ENCODE data around the gene WDR6.

The WDR6 gene

DNA sequence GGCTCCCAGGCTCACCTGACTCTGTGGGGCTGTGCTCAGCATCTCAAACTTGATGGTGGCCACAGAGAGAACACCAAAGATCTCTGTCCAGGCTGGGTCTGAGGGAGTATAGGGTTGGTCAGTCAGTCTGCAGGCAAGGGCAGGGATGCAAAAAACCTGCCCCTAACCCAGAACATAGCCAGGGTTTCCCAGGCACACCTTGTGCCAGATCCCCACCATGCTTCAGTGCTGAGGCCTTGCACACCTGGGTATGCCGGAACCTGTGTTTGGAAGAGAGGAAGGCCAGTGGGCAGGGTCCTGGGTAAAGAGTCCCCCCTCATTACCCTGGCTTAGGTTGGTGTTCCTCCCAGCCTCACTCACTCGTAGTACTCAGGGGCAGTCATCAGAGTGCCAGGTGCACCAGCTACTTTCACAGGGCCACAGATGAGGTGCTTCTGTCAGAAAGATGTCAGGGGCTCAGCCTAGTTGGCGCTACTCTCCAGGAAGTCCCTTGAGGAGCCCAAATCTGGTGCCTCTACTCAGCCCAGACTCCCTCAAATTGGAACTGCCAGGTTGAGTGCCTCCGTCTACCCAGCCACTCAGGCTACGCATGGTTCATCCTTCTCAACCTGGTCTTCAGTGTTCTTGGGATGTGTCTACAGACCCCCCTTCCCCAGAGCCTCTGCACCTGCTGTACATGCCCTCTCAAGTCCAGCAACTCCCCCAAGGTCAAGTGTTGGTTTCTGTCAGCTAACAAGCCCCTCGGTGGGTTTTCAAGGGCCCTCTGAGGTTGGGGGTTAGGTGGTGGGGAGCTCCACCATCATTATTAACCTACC, 9.4 kb downstream of the WDR6 start:
- DNase-seq = no peak

DNA sequence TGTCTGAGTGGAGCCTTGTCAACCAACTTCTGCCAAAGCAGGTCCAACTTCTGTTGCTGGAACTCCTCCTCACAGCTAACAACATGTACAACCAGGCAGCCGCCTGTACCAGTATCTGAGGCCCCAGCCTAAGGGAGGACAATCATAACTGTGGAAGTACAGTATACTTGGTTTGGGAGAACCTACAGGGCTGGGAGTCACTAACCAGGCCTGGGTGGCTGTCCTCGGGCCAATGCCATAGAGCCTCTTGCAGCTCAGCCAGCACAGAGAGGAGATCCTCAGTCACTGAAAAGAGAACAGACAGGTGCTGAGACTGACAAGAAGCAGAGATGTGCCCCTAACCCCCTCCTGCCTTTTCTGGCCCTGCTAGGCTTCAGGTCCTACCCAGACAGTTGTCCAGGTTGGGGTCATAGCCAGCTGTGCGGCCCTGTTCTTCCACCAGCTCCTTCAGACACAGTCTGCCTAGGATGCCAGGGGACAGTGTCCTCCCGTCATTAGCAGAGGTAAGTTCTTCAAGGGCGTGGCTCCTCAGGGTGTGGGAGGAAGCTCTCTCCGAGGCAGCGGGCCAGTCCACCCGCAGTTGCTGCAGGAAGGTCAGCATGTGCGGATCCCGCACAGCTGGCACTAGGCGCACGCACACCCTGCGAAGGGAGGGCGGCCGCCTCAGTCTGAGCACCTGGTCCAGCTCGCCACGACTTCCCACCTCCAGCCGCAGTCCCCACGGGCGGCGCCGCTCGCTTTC, 10.2 kb downstream of the WDR6 start:
- DNase-seq = no peak

DNA sequence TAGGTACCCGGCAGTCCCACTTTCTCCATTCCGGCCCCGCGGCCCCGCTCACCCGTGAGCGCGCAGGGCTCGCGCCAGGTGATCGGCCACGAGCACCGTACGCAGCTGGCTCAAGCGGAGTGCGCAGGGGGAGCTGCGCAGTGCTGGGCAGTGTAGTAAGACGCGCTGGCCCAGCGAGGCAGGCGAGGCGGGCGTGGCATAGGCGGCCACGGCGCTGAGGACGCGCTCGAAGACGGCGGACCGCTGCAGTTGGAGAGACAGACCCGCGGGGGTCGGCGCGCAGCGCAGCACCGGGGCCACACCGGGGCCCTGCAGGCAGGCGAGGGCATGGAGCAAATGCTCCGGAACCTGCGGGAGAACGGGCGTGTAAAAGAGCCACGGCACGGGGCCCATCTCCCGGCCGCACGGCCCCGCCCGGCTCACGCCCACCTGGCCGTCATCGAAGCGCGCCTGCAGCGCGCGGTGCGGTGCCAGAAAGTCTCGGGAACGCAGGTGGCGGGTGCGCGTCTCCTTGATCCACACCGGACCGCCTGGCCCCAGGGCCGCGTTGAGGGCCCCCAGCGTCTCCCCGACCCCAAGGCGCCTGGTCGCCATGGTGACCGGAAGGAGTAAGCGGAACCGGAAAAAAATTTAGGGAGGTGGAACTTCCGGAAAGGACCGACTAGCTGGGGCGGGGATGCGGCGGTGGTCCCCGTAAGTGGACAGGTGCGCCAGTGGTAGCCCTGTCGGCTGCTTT, 10.9 kb downstream of the WDR6 start, which contains the start of gene DALRD3:
DALRD3 (minus strand) TSS at position 610 of the 736 bp plus-strand sequence; CDS start at position 594, 16 bp downstream.
- no peak for DNase-seq

DNA sequence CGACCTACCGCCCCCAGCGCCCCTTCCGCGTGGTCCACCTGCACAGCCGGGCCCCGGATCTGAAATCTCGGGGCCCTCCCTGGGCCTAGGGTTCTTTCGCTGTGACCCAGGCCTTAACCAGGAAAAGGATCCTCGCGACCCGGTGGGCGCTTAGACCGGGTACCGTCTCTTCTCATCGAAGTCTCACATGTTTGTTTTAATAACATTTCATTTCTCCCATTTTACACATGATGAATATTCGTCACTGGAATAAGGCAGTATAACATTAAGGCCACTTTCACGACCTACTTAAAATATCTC, 11.5 kb downstream of the WDR6 start:
- no peak for DNase-seq

DNA sequence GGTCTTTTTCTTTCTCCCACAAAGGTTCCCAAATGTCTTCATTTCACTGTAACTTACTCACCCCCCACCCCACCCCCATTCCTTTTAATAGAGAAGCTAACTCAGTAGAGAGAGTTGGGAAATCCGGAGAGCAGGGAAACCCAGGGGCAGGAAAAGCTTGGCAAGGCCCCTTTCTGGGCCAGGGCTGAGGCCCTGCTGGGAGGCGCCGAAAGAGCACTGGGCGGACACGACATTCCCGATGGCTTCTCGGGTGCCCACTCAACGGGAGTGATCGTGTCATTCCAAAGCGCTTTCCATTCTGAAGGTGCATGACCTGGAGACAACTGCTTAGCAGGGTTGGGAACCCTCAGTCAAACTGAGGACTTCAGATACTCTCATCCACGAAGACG, 12.7 kb downstream of the WDR6 start:
- DNase-seq = no peak

DNA sequence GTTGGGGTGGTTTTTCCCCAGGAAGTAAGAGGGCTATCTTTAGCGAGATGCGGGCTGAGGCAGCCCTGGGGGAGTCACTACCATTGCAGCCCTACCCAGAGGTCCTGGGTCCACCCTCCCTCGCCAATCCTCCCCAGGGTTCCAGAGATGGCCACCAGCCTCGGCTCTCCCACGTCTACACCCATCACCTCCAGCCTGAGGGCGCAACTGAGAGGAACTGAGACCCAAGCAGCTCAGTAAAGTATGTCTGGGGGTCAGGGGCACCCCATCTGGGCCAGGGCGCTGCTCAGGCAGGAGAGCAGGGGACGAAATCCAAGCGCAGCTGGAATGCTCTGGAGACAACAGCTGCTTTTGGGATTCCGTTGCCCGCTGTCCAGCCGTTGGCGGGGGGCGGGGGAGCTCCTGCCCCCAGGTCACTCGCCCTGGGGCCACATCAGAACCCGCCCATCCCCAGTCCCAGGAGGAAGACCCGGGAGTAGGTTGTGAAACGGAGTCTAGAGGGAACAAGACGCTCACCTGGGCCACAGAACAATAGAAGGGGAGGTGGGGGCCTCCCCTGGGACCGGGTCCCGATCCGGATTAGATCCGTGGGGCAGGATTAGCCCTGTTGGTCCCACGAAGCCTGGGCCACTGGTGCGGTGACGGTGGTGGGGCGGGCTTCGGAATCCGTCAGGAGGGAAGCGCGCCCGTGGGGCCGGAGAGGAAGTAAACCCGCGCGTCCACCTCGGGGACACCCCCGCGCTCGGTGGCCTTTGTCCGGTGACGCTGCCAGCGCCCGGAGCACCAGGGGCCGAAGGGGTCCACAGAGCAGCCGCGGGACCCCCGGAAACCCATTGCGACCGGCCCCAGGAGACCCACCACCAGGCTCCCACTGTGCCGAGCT, 13.4 kb downstream of the WDR6 start:
- DNase-seq = no peak

DNA sequence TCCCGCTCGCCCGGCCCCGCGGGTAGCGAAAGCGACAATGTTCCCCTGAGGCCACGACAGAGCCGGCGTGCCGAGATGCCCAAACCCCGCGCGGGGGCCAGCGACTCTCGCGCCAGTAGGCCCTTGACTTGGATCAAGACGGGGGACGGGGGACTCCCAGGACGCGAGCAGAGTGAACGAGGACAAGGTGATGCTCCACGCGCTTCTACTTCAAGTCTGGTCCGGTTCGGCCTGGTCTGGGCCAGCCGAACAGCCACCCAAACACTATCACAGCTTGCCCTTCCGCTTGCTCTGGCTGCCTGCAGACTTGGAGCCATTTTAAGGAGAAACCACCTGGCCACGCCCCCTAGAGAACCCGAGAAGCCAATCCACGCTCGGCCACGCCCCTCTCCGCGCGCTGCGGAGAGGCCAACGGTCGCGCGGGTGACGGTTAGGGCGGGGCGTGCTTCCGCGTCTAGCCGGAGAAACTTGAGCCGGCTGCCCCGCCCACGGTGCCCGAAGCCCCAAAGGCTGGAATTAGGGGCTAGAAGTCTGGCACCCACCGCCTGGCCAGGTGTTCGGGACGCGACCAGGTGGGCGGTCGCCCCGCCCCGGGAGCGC, 14.1 kb downstream of the WDR6 start:
- peak; percentile 70 for DNase-seq

DNA sequence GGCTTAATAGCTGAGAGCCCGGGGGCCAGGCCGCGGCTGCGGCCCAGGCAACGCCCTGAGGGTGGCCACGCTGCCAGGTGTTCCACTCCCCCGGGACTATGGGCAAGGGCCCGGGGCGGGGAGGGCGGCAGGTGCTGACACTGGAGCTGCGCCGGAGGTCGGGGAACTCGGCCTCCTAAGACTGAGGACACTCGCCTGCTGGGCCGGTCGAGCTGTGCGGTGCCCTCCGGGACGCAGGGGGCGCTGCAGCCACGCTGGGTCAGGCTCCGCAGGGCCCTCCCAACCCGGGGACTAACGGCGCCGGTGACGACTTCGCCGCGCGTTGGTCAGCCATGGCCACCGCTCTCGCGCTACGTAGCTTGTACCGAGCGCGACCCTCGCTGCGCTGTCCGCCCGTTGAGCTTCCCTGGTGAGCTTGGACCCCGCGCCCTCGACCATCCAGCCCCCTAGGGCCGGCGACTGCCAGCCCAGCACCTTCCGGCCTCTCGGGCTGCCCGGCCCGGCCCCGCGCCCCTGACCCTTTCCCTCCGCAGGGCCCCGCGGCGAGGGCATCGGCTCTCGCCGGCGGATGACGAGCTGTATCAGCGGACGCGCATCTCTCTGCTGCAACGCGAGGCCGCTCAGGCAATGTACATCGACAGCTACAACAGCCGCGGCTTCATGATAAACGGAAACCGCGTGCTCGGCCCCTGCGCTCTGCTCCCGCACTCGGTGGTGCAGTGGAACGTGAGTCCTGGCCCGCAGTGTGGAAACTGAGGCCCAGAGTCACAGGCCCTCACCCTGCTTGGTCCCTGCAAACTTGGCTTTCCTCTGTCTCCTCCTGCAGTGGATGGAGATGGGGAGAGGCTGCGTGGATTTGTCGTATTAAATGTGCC, 14.9 kb downstream of the WDR6 start, which contains the start of gene NDUFAF3:
NDUFAF3 (plus strand) TSS at position 309 of the 875 bp plus-strand sequence; CDS start at position 333, 24 bp downstream.
- DNase-seq = no peak

DNA sequence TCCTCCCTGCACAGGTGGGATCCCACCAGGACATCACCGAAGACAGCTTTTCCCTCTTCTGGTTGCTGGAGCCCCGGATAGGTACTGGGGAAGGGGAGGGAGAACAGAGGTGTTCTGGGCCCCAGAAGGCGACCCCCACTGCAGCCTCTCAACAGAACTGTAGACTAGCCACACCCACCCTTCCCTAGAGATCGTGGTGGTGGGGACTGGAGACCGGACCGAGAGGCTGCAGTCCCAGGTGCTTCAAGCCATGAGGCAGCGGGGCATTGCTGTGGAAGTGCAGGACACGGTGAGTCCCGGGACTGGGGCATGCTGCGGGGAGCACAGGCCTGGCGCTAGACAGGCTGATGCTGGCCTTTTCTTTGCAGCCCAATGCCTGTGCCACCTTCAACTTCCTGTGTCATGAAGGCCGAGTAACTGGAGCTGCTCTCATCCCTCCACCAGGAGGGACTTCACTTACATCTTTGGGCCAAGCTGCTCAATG, 15.5 kb downstream of the WDR6 start:
- DNase-seq = no peak

DNA sequence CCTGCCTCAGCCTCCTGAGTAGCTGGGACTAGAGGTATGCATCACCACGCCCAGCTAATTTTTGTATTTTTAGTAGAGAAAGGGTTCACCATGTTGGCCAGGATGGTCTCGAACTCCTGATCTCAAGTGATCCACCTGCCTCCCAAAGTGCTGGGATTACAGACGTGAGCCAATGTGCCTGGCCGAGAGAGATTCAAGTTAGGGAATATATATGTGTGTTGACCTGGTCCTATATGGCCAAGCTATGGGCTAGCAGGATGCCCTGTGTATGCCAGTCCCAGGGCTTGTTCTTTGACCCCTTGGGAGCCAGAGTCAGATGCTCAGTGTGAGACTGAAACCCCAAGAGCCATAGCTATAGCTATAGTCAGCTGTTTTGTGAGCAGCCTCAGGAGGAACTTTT, 16.6 kb downstream of the WDR6 start:
- no peak for DNase-seq

DNA sequence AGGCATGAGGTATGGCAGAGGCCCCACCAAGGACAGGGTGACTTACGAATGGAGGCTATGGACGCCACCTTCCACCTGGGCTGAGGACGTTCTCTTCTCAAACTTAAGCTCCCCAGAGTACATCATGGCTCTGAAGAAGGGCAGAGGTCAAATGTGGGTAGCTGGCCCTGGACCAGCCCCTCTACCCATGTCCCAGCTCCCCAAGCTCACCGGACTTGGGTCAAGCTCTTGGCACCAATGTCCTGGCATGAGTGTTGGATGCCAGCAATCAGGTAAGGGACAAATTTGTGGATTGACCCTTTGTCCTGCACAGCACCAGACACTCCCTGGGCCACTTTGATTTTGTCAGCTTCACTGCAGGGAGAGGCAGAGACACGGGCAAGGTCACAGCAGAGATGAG, 17.3 kb downstream of the WDR6 start:
- no peak for DNase-seq

DNA sequence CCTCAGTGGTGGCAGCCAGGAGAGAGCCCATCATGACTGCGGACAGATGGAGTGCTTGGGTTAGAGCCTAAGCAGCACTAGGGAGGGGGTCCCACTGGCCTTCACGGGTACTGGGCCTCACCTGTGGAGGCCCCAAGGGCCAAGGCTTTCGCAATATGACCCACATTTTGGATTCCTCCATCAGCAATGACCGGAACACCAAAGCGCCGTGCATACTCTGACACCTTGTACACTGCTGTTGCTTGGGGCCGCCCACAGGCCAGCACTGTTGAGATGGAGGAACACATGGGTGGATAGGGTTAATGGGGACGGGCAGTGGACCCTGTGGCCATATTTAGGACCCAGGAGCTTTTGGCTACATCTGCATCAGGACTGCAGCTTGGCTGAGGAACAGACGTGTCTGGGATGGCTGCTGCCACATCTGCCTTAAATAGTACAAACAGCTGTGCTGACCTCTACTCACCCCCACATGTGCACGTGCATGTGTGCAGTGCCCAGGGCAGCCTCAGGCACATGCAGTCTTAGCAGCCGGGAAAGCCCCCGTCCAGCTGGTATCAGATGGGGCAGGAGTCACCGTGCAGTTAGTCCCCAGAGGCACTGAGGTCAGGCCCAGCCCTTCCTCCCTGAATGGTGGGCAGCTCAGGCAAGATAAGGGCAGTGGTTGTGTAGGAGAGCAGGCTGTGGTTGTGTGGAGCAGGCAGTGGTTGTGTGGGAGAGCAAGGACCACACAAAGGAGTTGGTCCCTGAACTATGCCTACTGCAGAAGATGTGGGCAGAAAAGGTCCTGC, 18.0 kb downstream of the WDR6 start:
- DNase-seq = no peak

DNA sequence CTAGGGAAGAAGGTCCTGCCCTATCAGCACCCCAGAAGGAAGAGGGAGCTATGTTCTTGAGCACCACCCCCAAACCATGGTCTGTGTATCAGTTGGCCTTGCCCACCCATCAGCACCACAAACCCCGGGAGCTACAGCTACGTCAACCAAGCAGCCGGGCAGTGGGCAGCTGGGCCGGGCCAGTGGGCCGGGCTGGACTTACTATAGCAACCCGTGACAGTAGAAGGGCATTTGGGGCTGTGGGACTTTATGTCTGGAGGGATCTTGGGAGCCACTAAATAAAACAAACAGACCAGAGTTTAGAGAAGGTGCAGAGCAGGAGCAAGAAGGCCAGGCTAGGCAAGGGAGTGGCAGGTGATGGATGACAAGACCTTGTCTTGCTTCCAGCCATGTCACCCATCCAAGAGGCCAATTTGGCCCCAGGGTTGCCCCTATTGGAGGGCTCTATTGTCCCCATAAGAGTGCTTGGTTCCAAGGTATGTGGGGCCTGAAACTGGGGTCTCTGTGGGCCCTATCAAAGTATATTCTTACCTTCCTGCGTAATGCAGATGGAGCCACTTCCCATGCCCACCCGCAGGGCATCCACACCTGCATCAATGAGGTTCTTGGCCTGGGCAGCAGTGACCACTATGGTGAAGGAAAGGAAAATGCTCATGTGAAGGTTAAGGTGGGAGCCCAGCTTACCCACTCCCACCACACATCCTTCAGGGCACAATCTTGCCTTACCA, 18.8 kb downstream of the WDR6 start:
- no peak for DNase-seq

DNA sequence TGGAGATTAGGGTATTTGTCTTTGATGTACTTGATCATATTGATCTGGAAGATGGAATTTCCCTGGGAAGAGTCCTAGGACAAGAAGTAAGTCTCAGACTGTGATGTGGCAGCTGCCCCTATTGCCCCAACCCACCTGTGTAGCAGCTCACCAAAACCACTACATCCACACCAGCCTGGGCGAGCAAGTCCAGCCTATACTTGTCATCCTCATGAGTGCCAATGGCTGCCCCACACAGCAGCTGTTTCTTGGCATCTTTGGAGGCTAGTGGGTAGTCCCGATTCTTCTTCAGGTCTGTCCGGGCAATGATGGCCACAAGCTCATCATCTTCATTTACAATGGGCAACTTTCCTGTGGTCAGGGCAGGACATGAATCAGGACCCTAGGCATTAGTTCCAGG, 19.3 kb downstream of the WDR6 start:
- no peak for DNase-seq

DNA sequence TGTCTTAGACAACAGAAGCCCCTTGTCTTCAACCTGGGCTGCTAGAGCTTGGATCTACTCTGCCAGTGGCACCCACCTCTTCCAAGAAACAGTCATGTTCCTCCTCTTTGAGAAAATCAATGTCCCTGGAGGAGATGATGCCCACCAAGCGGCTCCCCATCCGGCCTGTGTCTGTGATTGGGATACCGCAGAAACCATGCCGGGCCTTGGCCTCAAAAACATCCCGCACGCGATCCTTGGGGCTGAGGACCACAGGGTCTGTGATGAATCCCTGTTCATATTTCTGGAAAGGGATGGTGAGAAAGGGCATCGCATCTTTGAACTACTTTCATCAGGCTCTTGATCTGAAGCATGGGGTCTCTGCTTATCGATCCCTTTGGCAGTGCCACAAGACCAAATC, 20.4 kb downstream of the WDR6 start:
- no peak for DNase-seq

DNA sequence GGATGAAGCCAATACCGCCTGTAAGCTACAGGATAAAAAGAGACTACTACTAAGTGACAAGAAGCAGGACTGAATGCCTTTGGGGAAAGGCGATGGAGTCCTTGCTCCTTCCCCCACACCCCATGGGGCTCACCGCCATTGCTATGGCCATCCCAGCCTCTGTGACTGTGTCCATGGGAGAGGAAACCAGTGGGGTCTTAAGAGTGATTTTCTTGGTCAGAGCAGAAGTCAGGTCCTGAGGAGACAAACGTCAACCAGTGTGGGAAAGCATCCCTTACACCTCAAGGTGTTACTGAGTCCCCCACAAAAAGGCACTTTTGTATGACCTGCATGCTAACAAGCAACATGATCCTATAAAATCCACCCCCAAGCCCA, 21.1 kb downstream of the WDR6 start:
- DNase-seq = no peak

DNA sequence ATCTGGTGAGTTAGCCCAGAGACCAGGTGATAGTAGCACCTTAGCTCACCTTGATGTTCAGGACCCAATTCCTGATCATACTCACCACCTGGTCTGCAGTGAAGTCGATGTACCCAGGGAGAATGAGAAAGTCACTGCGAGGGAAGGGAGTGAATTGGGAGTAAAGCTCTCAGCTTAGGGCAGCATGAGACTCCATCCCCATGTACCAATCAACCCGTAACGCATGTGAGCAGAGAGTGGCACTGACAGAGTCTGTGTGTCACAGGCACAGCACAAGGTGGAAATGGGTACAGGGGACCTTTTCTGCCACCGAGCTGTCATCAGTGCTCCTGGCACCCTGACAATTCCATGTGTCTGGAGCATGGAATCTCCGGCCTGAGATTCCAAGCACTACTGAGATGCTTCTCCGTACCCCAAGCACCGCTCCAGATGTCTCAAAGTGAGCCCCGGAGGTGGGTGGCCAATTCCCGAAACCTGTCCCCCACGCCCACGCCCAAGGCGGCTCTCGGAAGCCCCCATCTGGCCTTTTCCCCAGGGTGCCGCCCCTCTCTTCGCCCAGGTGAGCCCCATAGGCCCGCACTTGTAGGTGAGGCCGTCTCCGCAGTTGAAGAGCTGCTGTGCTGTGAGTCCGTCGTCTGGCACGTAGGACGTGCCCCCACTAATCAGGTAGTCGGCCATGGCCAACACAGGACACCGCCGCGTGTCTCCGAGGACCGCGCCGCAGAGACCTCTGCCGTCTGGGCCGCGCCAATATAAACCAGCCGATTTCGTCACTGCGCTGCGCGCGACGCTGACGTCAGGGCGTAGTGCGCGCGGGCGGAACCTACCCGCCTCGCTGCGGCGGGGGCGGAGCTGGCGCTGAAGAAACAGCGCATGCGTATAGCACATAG, 21.7 kb downstream of the WDR6 start, which contains the start of gene IMPDH2:
IMPDH2 (minus strand) TSS at position 726 of the 890 bp plus-strand sequence; CDS start at position 678, 48 bp downstream.
- DNase-seq = no peak

DNA sequence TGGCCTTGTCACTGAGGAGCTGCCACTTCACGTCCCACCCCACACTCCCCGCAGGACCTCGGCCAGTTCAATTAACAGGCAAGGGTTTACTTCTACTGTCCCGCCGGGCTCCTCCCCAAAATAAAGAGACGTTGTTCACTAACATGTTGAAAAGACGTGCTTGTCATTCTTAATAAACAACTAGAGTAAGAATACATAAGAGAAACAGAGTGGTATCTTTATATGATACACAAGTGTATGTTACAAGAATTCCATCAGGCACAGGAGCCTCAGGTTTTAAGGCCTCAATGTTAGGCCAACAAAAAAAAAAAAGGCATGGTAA, 22.3 kb downstream of the WDR6 start:
- no peak for DNase-seq

Data from NCI-H187 treated with DMSO at 0.1 percent for 48 hours (cell line).